NB4 (cell line): ENCODE data around the gene KRTAP9-2.
"Not testable (repeated sequence)": the region's sequence is repeated elsewhere in the genome, so short reads cannot be mapped to it uniquely, and the experiment has no call there.

ENCODE experiments used
- DNase-seq: peaks from one replicate; pipeline ENCODE4 v3.0.0; 2010; ENCODE audit warnings: low read depth
- H3K4me3 ChIP-seq: one replicate; pipeline ENCODE4 v1.5.1; 2011; ENCODE audit warnings: mild to moderate bottlenecking, low read depth, low read length, moderate library complexity
- MYC ChIP-seq: IDR thresholded peaks from 2 replicates; pipeline ENCODE4 v1.6.1; 2011; ENCODE audit warnings: low read depth, low read length
- POLR2A ChIP-seq: IDR thresholded peaks from 2 replicates; pipeline ENCODE4 v1.6.1; 2011; ENCODE audit warnings: mild to moderate bottlenecking; ENCODE audit not compliant: insufficient read length; ENCODE audit errors: extremely low read depth
- TF ChIP-seq, protein P1 (sequence below): IDR thresholded peaks from one replicate; pipeline ENCODE4 v1.5.1; 2012; ENCODE audit warnings: low read depth, low read length
- TF ChIP-seq, protein P2 (sequence below): IDR thresholded peaks from 2 replicates; pipeline ENCODE4 v1.6.1; 2011; ENCODE audit warnings: low read depth, low read length

The KRTAP9-2 gene, protein sequence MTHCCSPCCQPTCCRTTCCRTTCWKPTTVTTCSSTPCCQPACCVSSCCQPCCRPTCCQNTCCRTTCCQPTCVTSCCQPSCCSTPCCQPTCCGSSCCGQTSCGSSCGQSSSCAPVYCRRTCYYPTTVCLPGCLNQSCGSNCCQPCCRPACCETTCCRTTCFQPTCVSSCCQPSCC

GRCh38 chr17:41226598-41227095 is at the start of gene KRTAP9-2:
KRTAP9-2 (plus strand) TSS chr17:41226648; CDS start chr17:41226655, 7 bp downstream.
- not testable (repeated sequence) for DNase-seq, H3K4me3 ChIP-seq

- TF ChIP-seq POLR2A, result no peak
- TF ChIP-seq MYC, result no peak
- TF ChIP-seq, protein P1, sequence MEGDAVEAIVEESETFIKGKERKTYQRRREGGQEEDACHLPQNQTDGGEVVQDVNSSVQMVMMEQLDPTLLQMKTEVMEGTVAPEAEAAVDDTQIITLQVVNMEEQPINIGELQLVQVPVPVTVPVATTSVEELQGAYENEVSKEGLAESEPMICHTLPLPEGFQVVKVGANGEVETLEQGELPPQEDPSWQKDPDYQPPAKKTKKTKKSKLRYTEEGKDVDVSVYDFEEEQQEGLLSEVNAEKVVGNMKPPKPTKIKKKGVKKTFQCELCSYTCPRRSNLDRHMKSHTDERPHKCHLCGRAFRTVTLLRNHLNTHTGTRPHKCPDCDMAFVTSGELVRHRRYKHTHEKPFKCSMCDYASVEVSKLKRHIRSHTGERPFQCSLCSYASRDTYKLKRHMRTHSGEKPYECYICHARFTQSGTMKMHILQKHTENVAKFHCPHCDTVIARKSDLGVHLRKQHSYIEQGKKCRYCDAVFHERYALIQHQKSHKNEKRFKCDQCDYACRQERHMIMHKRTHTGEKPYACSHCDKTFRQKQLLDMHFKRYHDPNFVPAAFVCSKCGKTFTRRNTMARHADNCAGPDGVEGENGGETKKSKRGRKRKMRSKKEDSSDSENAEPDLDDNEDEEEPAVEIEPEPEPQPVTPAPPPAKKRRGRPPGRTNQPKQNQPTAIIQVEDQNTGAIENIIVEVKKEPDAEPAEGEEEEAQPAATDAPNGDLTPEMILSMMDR, result no peak
- TF ChIP-seq, protein P2, sequence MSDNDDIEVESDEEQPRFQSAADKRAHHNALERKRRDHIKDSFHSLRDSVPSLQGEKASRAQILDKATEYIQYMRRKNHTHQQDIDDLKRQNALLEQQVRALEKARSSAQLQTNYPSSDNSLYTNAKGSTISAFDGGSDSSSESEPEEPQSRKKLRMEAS, result no peak
- no peak for DNase-seq
- H3K4me3 ChIP-seq, result no peak overlapping the region
These were observed 49.6 kb upstream of the KRTAP9-2 start for GRCh38 chr17:41176744-41177387.

- no peak for TF ChIP-seq POLR2A
- TF ChIP-seq, protein P2, result no peak
- no peak within 1 kb of the TSS for H3K4me3 ChIP-seq
- DNase-seq, result no peak
These were observed 48.6 kb upstream of the KRTAP9-2 start, which contains the start of gene KRTAP4-2 for GRCh38 chr17:41177727-41178271. KRTAP4-2 (minus strand) TSS chr17:41178221; CDS start chr17:41178164, 57 bp downstream.

- no peak for DNase-seq
- no peak overlapping the region for H3K4me3 ChIP-seq
- no peak for TF ChIP-seq POLR2A
- no peak for TF ChIP-seq MYC
- TF ChIP-seq, protein P1, result no peak
- TF ChIP-seq, protein P2, result no peak
These were observed 48.1 kb upstream of the KRTAP9-2 start for GRCh38 chr17:41178341-41178740.

DNA sequence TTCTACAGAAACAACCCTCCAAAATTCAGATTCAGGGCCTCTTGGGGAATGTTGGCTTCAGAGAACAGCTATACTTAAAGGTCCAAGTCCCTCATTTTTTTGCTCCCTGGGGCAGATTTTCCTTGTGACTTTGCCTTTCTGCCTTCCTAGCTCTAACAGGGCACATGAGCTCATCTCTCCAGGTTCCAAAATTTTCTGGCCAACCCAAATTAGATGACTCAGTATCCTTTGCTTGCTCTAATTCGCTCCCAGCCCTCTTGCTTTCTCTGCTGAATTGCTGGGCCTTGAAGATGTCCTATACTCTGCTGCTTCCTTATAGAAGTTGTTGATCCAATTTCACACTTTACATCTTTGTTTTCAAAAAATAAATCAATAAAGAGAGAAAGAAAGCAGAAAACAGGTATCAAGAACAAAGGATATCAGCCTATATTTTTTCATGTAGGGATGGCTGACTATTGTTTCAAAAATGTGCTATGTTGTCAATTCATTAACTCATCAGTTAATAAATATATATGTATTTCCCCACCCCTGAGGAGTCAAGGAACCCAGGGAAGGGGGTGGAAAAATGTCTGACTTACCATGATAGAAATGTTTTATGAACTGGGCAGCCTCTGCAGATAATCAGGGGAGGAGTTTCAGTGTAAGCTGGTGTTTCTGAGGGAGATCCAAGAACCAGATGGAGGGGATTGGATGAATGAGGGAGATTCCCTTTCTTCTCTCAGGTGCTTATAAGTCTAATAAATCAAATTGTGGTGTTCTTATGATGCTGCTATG is 47.4 kb upstream of the KRTAP9-2 start:
- H3K4me3 ChIP-seq, result no peak overlapping the region
- DNase-seq, result no peak
- TF ChIP-seq MYC (no peak), POLR2A (no peak)
- TF ChIP-seq, protein P1, result no peak
- TF ChIP-seq, protein P2, result no peak

GRCh38 chr17:41184480-41184961 is 41.9 kb upstream of the KRTAP9-2 start, which contains the start of gene KRTAP4-1:
KRTAP4-1 (minus strand) TSS chr17:41184911; CDS start chr17:41184854, 57 bp downstream.
- no peak for DNase-seq
- no peak for TF ChIP-seq MYC
- TF ChIP-seq, protein P2, result no peak
- TF ChIP-seq, protein P1, result no peak
- TF ChIP-seq POLR2A, result no peak
- H3K4me3 ChIP-seq, result no peak within 1 kb of the TSS
